Neural cell (in vitro differentiated cells): Measurements from ENCODE around the gene SERPINB2. TPM values are rescaled to one million over a fixed set of nuclear protein-coding genes. Genes with fewer than 3 reads are reported as not detected.

ENCODE experiments used
- H2AFZ ChIP-seq: fragments of 200-600, 300-800 bp; sonication (generic), shearing (Covaris generic); 2 replicates; pipeline ENCODE4 v1.6.0; 2014; ENCODE audit warnings: low read depth, mild to moderate bottlenecking, antibody characterized with exemption, low read length, moderate library complexity
- H3F3A ChIP-seq: fragments of 200-600 bp; shearing (Covaris generic); 2 replicates; pipeline ENCODE4 v1.6.1; 2016; ENCODE audit warnings: mild to moderate bottlenecking, moderate library complexity, mixed read lengths, antibody characterized with exemption, low read length; ENCODE audit not compliant: insufficient read depth, poor library complexity, severe bottlenecking
- H3K27ac ChIP-seq: fragments of 200-600, 300-800 bp; sonication (generic), shearing (Covaris generic); 2 replicates; pipeline ENCODE4 v1.5.1; 2014; ENCODE audit warnings: mild to moderate bottlenecking, low read length, moderate library complexity
- H3K27me3 ChIP-seq: fragments of 300-800, 200-600 bp; sonication (generic), shearing (Covaris generic); 2 replicates; pipeline ENCODE4 v1.6.0; 2014; ENCODE audit warnings: mild to moderate bottlenecking, low read depth, low read length, moderate library complexity; ENCODE audit not compliant: insufficient read depth
- H3K36me3 ChIP-seq: fragments of 300-800, 200-600 bp; sonication (generic), shearing (Covaris generic); 2 replicates; pipeline ENCODE4 v1.5.1; 2014; ENCODE audit warnings: mild to moderate bottlenecking, antibody characterized with exemption, low read length, moderate library complexity; ENCODE audit not compliant: insufficient read depth
- H3K4me2 ChIP-seq: fragments of 300-800, 200-600 bp; sonication (generic), shearing (Covaris generic); 2 replicates; pipeline ENCODE4 v1.6.0; 2014; ENCODE audit warnings: mild to moderate bottlenecking, low read length
- H3K4me3 ChIP-seq: fragments of 300-800, 200-600 bp; sonication (generic), shearing (Covaris generic); 2 replicates; pipeline ENCODE4 v1.5.1; 2014; ENCODE audit warnings: mild to moderate bottlenecking, low read length, moderate library complexity
- H3K79me2 ChIP-seq: fragments of 200-600 bp; shearing (Covaris generic); replicated peaks from 2 replicates; pipeline ENCODE4 v1.6.0; 2014; ENCODE audit warnings: mild to moderate bottlenecking, low read length, moderate library complexity; ENCODE audit not compliant: insufficient read depth
- H3K9ac ChIP-seq: fragments of 300-800, 200-600 bp; sonication (generic), shearing (Covaris generic); 2 replicates; pipeline ENCODE4 v1.6.1; 2016; ENCODE audit warnings: mild to moderate bottlenecking, low read length, mixed read lengths
- H3K9me2 ChIP-seq: fragments of 200-600 bp; shearing (Covaris generic); 2 replicates; pipeline ENCODE4 v1.6.1; 2016; ENCODE audit warnings: mild to moderate bottlenecking, low read length, mixed read lengths; ENCODE audit not compliant: insufficient read depth
- H3K9me3 ChIP-seq: fragments of 200-600, 300-800 bp; sonication (generic), shearing (Covaris generic); 2 replicates; pipeline ENCODE4 v1.6.1; 2016; ENCODE audit warnings: mild to moderate bottlenecking, mixed run types, low read length, moderate library complexity, mixed read lengths
- H4K20me1 ChIP-seq: fragments of 200-600 bp; shearing (Covaris generic); 2 replicates; pipeline ENCODE4 v1.6.1; 2016; ENCODE audit warnings: mild to moderate bottlenecking, mixed run types; ENCODE audit not compliant: insufficient read depth
- CTCF ChIP-seq: fragments of 450-650 bp; IDR thresholded peaks from 2 replicates; pipeline ENCODE4 v1.5.1; 2014; ENCODE audit warnings: antibody characterized with exemption, mild to moderate bottlenecking, moderate library complexity; ENCODE audit not compliant: poor library complexity, severe bottlenecking
- EP300 ChIP-seq: fragments of 450-650 bp; conservative IDR thresholded peaks from 2 replicates; pipeline ENCODE4 v1.6.1; 2014; ENCODE audit warnings: antibody characterized with exemption, mild to moderate bottlenecking, moderate library complexity; ENCODE audit not compliant: poor library complexity, severe bottlenecking
- EZH2 ChIP-seq: fragments of 200-600, 300-800 bp; shearing (Covaris generic), sonication (generic); IDR thresholded peaks from 2 replicates; pipeline ENCODE4 v1.6.1; 2014; ENCODE audit warnings: antibody characterized with exemption, low read length, borderline replicate concordance, mild to moderate bottlenecking; ENCODE audit not compliant: insufficient read depth, poor library complexity, severe bottlenecking
- MXI1 ChIP-seq: fragments of 450-650 bp; conservative IDR thresholded peaks from 2 replicates; pipeline ENCODE4 v1.6.1; 2014; ENCODE audit warnings: antibody characterized with exemption, mild to moderate bottlenecking; ENCODE audit not compliant: poor library complexity, severe bottlenecking
- POLR2AphosphoS5 ChIP-seq: IDR thresholded peaks from 2 replicates; pipeline ENCODE4 v1.6.1; 2012
- RAD21 ChIP-seq: fragments of 450-650 bp; conservative IDR thresholded peaks from 2 replicates; pipeline ENCODE4 v1.6.1; 2014; ENCODE audit warnings: antibody characterized with exemption, mild to moderate bottlenecking, moderate library complexity
- REST ChIP-seq: IDR thresholded peaks from 2 replicates; pipeline ENCODE4 v1.6.1; 2012; ENCODE audit warnings: borderline replicate concordance
- SMC3 ChIP-seq: fragments of 450-650 bp; conservative IDR thresholded peaks from 2 replicates; pipeline ENCODE4 v1.6.1; 2014; ENCODE audit warnings: antibody characterized with exemption, mild to moderate bottlenecking, moderate library complexity; ENCODE audit not compliant: poor library complexity
- TAF1 ChIP-seq: IDR thresholded peaks from 2 replicates; pipeline ENCODE4 v1.6.1; 2012; ENCODE audit warnings: low read depth
- polyA minus RNA-seq: library from RNA; depleted of rRNA, polyadenylated mRNA; stranded (reverse); fragments of >200 nt; gene quantifications from 2 replicates; pipeline ENCODE4 v1.2.3, GENCODE V29; 2014
- polyA plus RNA-seq: library from polyadenylated mRNA; depleted of rRNA; stranded (reverse); fragments of >200 nt; gene quantifications from 2 replicates; pipeline ENCODE4 v1.2.3, GENCODE V29; 2014

Gene SERPINB2
- not detected in 2 replicates for polyA plus RNA-seq
- not detected in 2 replicates for polyA minus RNA-seq

DNA sequence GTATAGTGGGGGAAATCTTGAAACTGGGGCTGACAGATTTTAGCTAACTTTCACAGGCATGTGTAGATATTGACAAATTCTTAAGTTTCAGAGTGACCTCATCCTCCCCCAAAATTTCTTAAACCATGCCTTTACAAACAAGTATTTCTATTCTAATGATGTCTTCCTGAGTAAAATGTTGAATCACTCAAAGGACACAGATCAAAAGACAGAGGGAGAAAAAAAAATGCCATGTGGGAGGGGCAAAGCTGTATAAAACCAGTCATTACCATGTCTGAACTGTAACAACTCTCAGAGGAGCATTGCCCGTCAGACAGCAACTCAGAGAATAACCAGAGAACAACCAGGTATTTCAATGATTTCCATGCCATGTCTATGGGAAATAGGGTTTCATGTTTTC is at the start of gene SERPINB2:
Gene SERPINB2 (plus strand): TSS at position 282 of the 400 bp plus-strand sequence. CDS start 3,740 bp downstream, outside the sequence.
- Histone ChIP-seq H3K27ac (no peak within 1 kb of the TSS), H3K4me2 (no peak within 1 kb of the TSS), H3F3A (no peaks in the 10 kb centered on the region), H3K36me3 (no peaks in the 10 kb centered on the region), H3K27me3 (no peaks in the 10 kb centered on the region), H3K9ac (no peak within 1 kb of the TSS), H3K9me3 (no peaks in the 10 kb centered on the region), H3K79me2 (no peaks in the 10 kb centered on the region), H4K20me1 (no peaks in the 10 kb centered on the region), H3K9me2 (no peaks in the 10 kb centered on the region), H3K4me3 (no peak within 1 kb of the TSS), H2AFZ (no peak within 1 kb of the TSS)
- TF ChIP-seq SMC3 (no peak), POLR2AphosphoS5 (no peak), CTCF (no peak), RAD21 (no peak), REST (no peak), EP300 (no peak), TAF1 (no peak), MXI1 (no peak), EZH2 (no peak)

- Histone ChIP-seq H2AFZ (no peak overlapping the region), H3K36me3 (no peaks in the 10 kb centered on the region), H3K79me2 (no peaks in the 10 kb centered on the region), H3K9me3 (no peaks in the 10 kb centered on the region), H3K27ac (no peak overlapping the region), H3F3A (no peaks in the 10 kb centered on the region), H3K27me3 (no peaks in the 10 kb centered on the region), H4K20me1 (no peaks in the 10 kb centered on the region), H3K9ac (no peak overlapping the region), H3K9me2 (no peaks in the 10 kb centered on the region), H3K4me2 (no peak overlapping the region), H3K4me3 (no peak overlapping the region)
- TF ChIP-seq MXI1, result no peak
Observed at GRCh38 chr18:63843008-63843407, 44.5 kb upstream of the SERPINB2 start.

DNA sequence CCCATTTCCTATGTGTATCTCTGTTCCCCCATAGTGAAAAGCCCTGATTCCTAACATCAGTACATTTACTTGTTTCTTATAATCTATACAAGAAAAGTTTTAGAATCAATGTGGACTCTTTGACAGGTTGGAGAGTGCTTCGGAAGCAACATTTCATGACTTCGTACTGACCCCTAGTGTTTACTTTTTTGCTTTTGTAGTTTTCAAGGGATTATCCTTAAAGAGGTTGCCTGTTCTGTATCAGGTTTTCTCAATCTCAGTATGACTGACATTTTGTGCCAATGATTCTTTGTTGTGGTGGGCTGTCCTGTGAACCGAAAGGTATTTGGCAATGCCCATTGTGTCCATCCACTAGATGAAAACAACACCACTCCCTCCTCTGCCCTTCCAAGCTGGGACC is 43.3 kb upstream of the SERPINB2 start:
- no peak overlapping the region for H3K4me2 ChIP-seq
- H4K20me1 ChIP-seq, result no peaks in the 10 kb centered on the region
- no peak overlapping the region for H3K27ac ChIP-seq
- H3K36me3 ChIP-seq, result no peaks in the 10 kb centered on the region
- H3K4me3 ChIP-seq, result no peak overlapping the region
- no peaks in the 10 kb centered on the region for H3F3A ChIP-seq
- no peak overlapping the region for H2AFZ ChIP-seq
- H3K27me3 ChIP-seq, result no peaks in the 10 kb centered on the region
- H3K79me2 ChIP-seq, result no peaks in the 10 kb centered on the region
- TF ChIP-seq MXI1 (no peak), EP300 (no peak), EZH2 (no peak), REST (no peak), POLR2AphosphoS5 (no peak), CTCF (peak; percentile 72), RAD21 (peak; percentile 75), SMC3 (peak; percentile 74), TAF1 (no peak)
- no peaks in the 10 kb centered on the region for H3K9me2 ChIP-seq
- no peaks in the 10 kb centered on the region for H3K9me3 ChIP-seq
- H3K9ac ChIP-seq, result no peak overlapping the region
